H1 (cell line): ENCODE measurements around the gene TBC1D16.

ENCODE experiments used
- CHD1 ChIP-seq: IDR thresholded peaks from 2 replicates; pipeline ENCODE4 v1.6.1; 2012; ENCODE audit warnings: low read depth, low read length, improper control_type of control experiment
- CHD7 ChIP-seq: fragments of 300-600 bp; sonication (generic); IDR thresholded peaks from 2 replicates; pipeline ENCODE4 v1.7.1; 2012; ENCODE audit warnings: low read length, moderate library complexity, mild to moderate bottlenecking, inconsistent platforms; ENCODE audit not compliant: insufficient replicate concordance
- CTCF ChIP-seq, 3 experiments: IDR thresholded peaks; 1 replicate in 2 of 3; 2 replicates in 1 of 3; pipeline versions ENCODE4 v1.5.1 to v1.6.1; 2011; ENCODE audit warnings: low read length in 3 of 3, mild to moderate bottlenecking in 3 of 3, inconsistent platforms in 2 of 3, low read depth in 1 of 3, moderate library complexity in 1 of 3; ENCODE audit not compliant: insufficient read depth in 1 of 3; ENCODE audit errors: control extremely low read depth in 1 of 3
- EGR1 ChIP-seq: IDR thresholded peaks from 2 replicates; pipeline ENCODE4 v1.6.1; 2011; ENCODE audit warnings: low read depth, low read length, borderline replicate concordance
- EP300 ChIP-seq, 2 experiments: IDR thresholded peaks; 1 replicate in 1 of 2; 2 replicates in 1 of 2; pipeline ENCODE4 v1.6.1; 2011 to 2012; ENCODE audit warnings: low read depth in 2 of 2, low read length in 2 of 2, mild to moderate bottlenecking in 2 of 2, borderline replicate concordance in 1 of 2, inconsistent platforms in 1 of 2, moderate library complexity in 1 of 2
- KDM5A ChIP-seq: fragments of 200-600 bp; IDR thresholded peaks from 2 replicates; pipeline ENCODE4 v1.7.1; 2012; ENCODE audit warnings: mild to moderate bottlenecking, low read length, inconsistent platforms, mixed read lengths
- PHF8 ChIP-seq: fragments of 200-600 bp; sonication (generic); conservative IDR thresholded peaks from 2 replicates; pipeline ENCODE4 v1.7.1; 2012; ENCODE audit warnings: low read depth, mild to moderate bottlenecking, inconsistent platforms, low read length, moderate library complexity
- POLR2A ChIP-seq, 2 experiments: IDR thresholded peaks; 1 replicate in 1 of 2; 2 replicates in 1 of 2; pipeline ENCODE4 v1.6.1; 2011; ENCODE audit warnings: low read depth in 2 of 2, low read length in 2 of 2, mild to moderate bottlenecking in 2 of 2; ENCODE audit errors: control extremely low read depth in 1 of 2
- POLR2AphosphoS5 ChIP-seq: IDR thresholded peaks from 2 replicates; pipeline ENCODE4 v1.6.1; 2011; ENCODE audit warnings: low read depth, low read length
- POU5F1 ChIP-seq: IDR thresholded peaks from 2 replicates; pipeline ENCODE4 v1.6.1; 2011; ENCODE audit warnings: low read depth, mild to moderate bottlenecking, low read length, moderate library complexity
- SP2 ChIP-seq: IDR thresholded peaks from 2 replicates; pipeline ENCODE4 v1.6.1; 2012; ENCODE audit warnings: mild to moderate bottlenecking, low read length, inconsistent platforms
- TBP ChIP-seq: IDR thresholded peaks from 2 replicates; pipeline ENCODE4 v1.6.1; 2011; ENCODE audit warnings: low read depth, low read length, improper control_type of control experiment
- TEAD4 ChIP-seq: IDR thresholded peaks from 2 replicates; pipeline ENCODE4 v1.6.1; 2012; ENCODE audit warnings: low read depth, low read length, inconsistent platforms, mixed read lengths
- YY1 ChIP-seq: IDR thresholded peaks from 2 replicates; pipeline ENCODE4 v1.6.1; 2011; ENCODE audit warnings: low read depth, mild to moderate bottlenecking, low read length

- TF ChIP-seq EP300 (IDR thresholded peaks at IDR 0.05; ENCODE audit: borderline replicate concordance in 1 of 2, low read depth in 2 of 2, low read length in 2 of 2) = no peak
- no peak for TF ChIP-seq CTCF (IDR thresholded peaks at IDR 0.05; ENCODE audit: control extremely low read depth in 1 of 3, insufficient read depth in 1 of 3, low read depth in 1 of 3, low read length in 3 of 3)
- no peak for TF ChIP-seq TEAD4
- TF ChIP-seq CHD7 = no peak
- no peak for TF ChIP-seq SP2
- TF ChIP-seq YY1 = no peak
- TF ChIP-seq TBP = no peak
- no peak for TF ChIP-seq POLR2A (IDR thresholded peaks at IDR 0.05; ENCODE audit: control extremely low read depth in 1 of 2, low read depth in 2 of 2, low read length in 2 of 2)
- no peak for TF ChIP-seq EGR1
- TF ChIP-seq CHD1 = no peak
- no peak for TF ChIP-seq POLR2AphosphoS5
- TF ChIP-seq KDM5A = no peak
- no peak for TF ChIP-seq POU5F1
- TF ChIP-seq PHF8 = no peak
Measured at GRCh38 chr17:79912552-79913330, 122.9 kb downstream of the TBC1D16 start.
